K562 (cell line): ENCODE measurements around the gene TMEM131. TPM values are rescaled to one million over a fixed set of nuclear protein-coding genes. Genes with fewer than 3 reads are reported as not detected.
A peak's percentile ranks its signal among the peaks of the same experiment; 100 is the strongest.

Source experiments
- ATAC-seq: fragments of 200-7000 bp; cut with Tn5 transposase; 3 replicates; pipeline ENCODE4 v1.9.1; 2020; ENCODE audit warnings: moderate library complexity
- BruUV-seq: library from RNA; stranded (reverse); fragments of 400-500 nt; replicated peaks from 2 replicates; lab custom pipeline; 2021; lab: Mats Ljungman, UMichigan
- CTCF ChIA-PET: fragments of 300-600 bp; formaldehyde crosslinking; extraction: SDS; loops from one replicate; lab custom pipeline; 2021; ENCODE audit warnings: low intra/inter-chr PET ratio; lab: Yijun Ruan, JAX
- POLR2A ChIA-PET: fragments of 300-600, 350-650 bp; sonication (Branson Sonifier 250); formaldehyde crosslinking; extraction: SDS; loops from one replicate; lab custom pipeline; 2021; ENCODE audit warnings: antibody characterized with exemption, inconsistent platforms; lab: Yijun Ruan, JAX
- DNase-seq, 4 experiments: peaks; one replicate each; pipeline versions ENCODE4 v3.0.0 to v3.0.0-alpha.2; 2011 to 2018; ENCODE audit warnings: low spot score in 3 of 4, mixed read lengths in 3 of 4; ENCODE audit errors: extremely low read depth in 1 of 4
- FAIRE-seq: peaks from 2 replicates; lab custom pipeline; 2011; peaks lifted over from hg19 to GRCh38; lab: Jason Lieb, UNC
- H2AFZ ChIP-seq: 2 replicates; pipeline ENCODE4 v1.6.0; 2011; ENCODE audit warnings: low read depth, low read length, control low read depth, inconsistent platforms
- H3K27ac ChIP-seq: fragments of 200-600 bp; 3 replicates; pipeline ENCODE4 v1.8.0; 2011; ENCODE audit warnings: low read depth, mild to moderate bottlenecking, control low read depth, inconsistent platforms, low read length, moderate library complexity, mixed read lengths; ENCODE audit errors: extremely low read depth
- H3K27me3 ChIP-seq, 2 experiments: fragments of 300-600 bp in 1 of 2; 2 replicates in 1 of 2; 3 replicates in 1 of 2; pipeline versions ENCODE4 v1.6.0 to v1.8.0; 2011; ENCODE audit warnings: inconsistent platforms in 2 of 2, low read length in 2 of 2, mild to moderate bottlenecking in 1 of 2, mixed read lengths in 1 of 2, moderate library complexity in 1 of 2; ENCODE audit not compliant: control insufficient read depth in 2 of 2, insufficient read depth in 2 of 2
- H3K36me3 ChIP-seq: fragments of 300-600 bp; 3 replicates; pipeline ENCODE4 v1.8.0; 2011; ENCODE audit warnings: mild to moderate bottlenecking, low read length, inconsistent platforms; ENCODE audit not compliant: control insufficient read depth, insufficient read depth
- H3K4me1 ChIP-seq, 2 experiments: fragments of 200-600 bp in 1 of 2; replicated peaks in 1 of 2; 2 replicates in 1 of 2; 3 replicates in 1 of 2; pipeline versions ENCODE4 v1.5.1 to v1.8.0; 2011; ENCODE audit warnings: inconsistent platforms in 2 of 2, low read length in 2 of 2, mild to moderate bottlenecking in 1 of 2, mixed read lengths in 1 of 2, moderate library complexity in 1 of 2; ENCODE audit not compliant: control insufficient read depth in 2 of 2, insufficient read depth in 2 of 2
- H3K4me2 ChIP-seq: 2 replicates; pipeline ENCODE4 v1.6.1; 2011; ENCODE audit warnings: low read length, control low read depth, inconsistent platforms, mixed read lengths; ENCODE audit not compliant: insufficient read depth
- H3K4me3 ChIP-seq: fragments of 200-600 bp; sonication (generic), shearing (Covaris generic); 2 replicates; pipeline ENCODE4 v1.5.1; 2016; ENCODE audit warnings: control low read depth, inconsistent platforms
- H3K79me2 ChIP-seq: fragments of 200-600 bp; 3 replicates; pipeline ENCODE4 v1.8.0; 2011; ENCODE audit warnings: low read length, inconsistent platforms; ENCODE audit not compliant: control insufficient read depth, insufficient read depth
- H3K9ac ChIP-seq, 2 experiments: 2 replicates each; pipeline versions ENCODE4 v1.6.0 to v1.6.1; 2011; ENCODE audit warnings: low read depth in 2 of 2, low read length in 2 of 2, control low read depth in 1 of 2, inconsistent platforms in 1 of 2, mild to moderate bottlenecking in 1 of 2, mixed read lengths in 1 of 2; ENCODE audit not compliant: insufficient read depth in 1 of 2
- H3K9me1 ChIP-seq: one replicate; pipeline ENCODE4 v1.6.0; 2011; ENCODE audit warnings: inconsistent platforms, mild to moderate bottlenecking, low read length, moderate library complexity; ENCODE audit not compliant: control insufficient read depth, insufficient read depth
- H3K9me3 ChIP-seq: replicated peaks from 2 replicates; pipeline ENCODE4 v1.5.1; 2011; ENCODE audit warnings: low read depth, low read length, inconsistent platforms; ENCODE audit not compliant: control insufficient read depth, insufficient read depth
- H4K20me1 ChIP-seq: replicated peaks from 2 replicates; pipeline ENCODE4 v1.6.1; 2011; ENCODE audit warnings: low read length, inconsistent platforms, mixed read lengths; ENCODE audit not compliant: control insufficient read depth, insufficient read depth
- ZNF324 ChIP-seq: fragments of 250-450 bp; sonication (Bioruptor Pico); IDR thresholded peaks from 2 replicates; pipeline ENCODE4 v1.4.0; 2020; ENCODE audit warnings: mild to moderate bottlenecking
- WGBS: fragments of 100-300 bp; shearing (Covaris generic); methylation state at CpG from one replicate; pipeline ENCODE4 v1.1.6; 2016; ENCODE audit warnings: low coverage, mixed read lengths; ENCODE audit not compliant: insufficient coverage; ENCODE audit errors: missing lambda C conversion rate; 5-methylcytosine and 5-hydroxymethylcytosine counted together
- in situ Hi-C: fragments of 300-500 bp; cut with MboI; formaldehyde crosslinking; loops from 4 replicates; pipeline ENCODE4 v1.15.0; 2018; ENCODE audit warnings: inconsistent platforms, mixed read lengths
- intact Hi-C: fragments of 100-400 bp; cut with micrococcal nuclease; formaldehyde crosslinking; loops from 2 replicates; pipeline ENCODE4 v1.14.2; 2022
- polyA plus RNA-seq, 8 experiments: library from polyadenylated mRNA; depleted of rRNA in 4 of 8; stranded (reverse) in 5 of 8; unstranded in 3 of 8; fragments of >200 nt; fragmentation: Nextera tagmentation in 2 of 8; fragmentation: Illumina TruSeq in 1 of 8; extraction: Ambion mirVana in 2 of 8; extraction: Trizol in 1 of 8; gene quantifications; 2 replicates each; pipeline versions ENCODE4 v1.2.1 to v1.2.3, GENCODE V29; 2011 to 2014; ENCODE audit warnings: inconsistent platforms in 1 of 8, missing spikeins in 1 of 8
- total RNA-seq, 7 experiments: library from RNA; depleted of rRNA in 6 of 7; stranded (reverse); fragments of >200 nt in 6 of 7; fragmentation: Illumina TruSeq in 2 of 7; extraction: Trizol in 2 of 7; gene quantifications; 2 replicates each; pipeline versions ENCODE4 v1.2.1 to v1.2.3, GENCODE V29; 2011 to 2021; ENCODE audit warnings: low replicate concordance in 1 of 7
- TF ChIP-seq, protein P1 (sequence below): fragments of 450-650 bp; IDR thresholded peaks from 2 replicates; pipeline ENCODE4 v1.6.1; 2017; ENCODE audit warnings: antibody characterized with exemption, mild to moderate bottlenecking

TMEM131 gene
- total and polyA plus RNA-seq, 9 of the 15 experiments (the other 6 are each of a cell fraction or from before 2014, with no cell fraction given), result 2.5 to 21.1 (median 12.4) TPM

DNA sequence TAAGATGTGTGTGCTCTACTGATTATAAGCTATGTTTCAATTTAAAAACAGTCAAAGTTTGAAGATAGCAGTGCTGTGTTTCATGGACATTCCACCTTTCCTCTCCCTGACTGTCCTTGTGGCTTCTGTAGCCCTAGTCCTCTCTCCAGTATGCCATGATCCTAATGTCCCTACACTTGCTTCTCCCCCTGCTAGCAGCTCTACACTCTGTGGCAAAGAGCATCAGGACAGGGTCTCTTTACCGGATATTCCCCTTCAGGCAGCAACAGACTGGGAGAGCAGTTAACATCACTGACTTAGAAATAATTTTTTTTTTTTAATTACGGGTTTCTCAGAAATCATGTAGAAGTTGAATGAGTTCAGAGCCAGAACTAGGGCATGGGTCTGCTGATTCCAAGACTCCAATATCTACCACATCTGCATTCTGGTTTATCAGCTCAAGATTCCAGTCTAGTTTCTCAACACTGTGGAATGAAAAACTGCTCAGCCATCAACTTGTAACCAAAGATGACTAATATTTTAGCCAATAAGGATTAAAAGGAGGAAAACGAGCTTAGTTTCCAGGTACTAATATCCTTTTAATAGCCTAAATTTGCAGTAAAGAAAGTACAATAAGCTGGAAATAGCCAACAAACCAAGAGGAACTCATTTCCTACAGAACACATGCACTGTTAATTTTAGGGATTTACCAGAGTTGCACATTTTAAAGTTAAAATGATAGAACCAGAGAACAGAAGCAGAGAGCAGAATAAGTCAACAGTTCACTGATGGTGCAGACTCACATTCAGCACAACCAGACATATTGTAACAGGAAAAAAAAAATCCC is 45.2 kb downstream of the TMEM131 start:
- ChIA-PET POLR2A (interaction anchor here (0.5 to 1.1 kb wide), 3 partner anchors 14 to 107 kb away, joined by 3 to 4 read pairs (median 4); no protein-coding TSS in a partner anchor), CTCF (no interaction called here)
- H3K36me3 ChIP-seq, result no peaks in the 10 kb centered on the region
- TF ChIP-seq, protein P1, sequence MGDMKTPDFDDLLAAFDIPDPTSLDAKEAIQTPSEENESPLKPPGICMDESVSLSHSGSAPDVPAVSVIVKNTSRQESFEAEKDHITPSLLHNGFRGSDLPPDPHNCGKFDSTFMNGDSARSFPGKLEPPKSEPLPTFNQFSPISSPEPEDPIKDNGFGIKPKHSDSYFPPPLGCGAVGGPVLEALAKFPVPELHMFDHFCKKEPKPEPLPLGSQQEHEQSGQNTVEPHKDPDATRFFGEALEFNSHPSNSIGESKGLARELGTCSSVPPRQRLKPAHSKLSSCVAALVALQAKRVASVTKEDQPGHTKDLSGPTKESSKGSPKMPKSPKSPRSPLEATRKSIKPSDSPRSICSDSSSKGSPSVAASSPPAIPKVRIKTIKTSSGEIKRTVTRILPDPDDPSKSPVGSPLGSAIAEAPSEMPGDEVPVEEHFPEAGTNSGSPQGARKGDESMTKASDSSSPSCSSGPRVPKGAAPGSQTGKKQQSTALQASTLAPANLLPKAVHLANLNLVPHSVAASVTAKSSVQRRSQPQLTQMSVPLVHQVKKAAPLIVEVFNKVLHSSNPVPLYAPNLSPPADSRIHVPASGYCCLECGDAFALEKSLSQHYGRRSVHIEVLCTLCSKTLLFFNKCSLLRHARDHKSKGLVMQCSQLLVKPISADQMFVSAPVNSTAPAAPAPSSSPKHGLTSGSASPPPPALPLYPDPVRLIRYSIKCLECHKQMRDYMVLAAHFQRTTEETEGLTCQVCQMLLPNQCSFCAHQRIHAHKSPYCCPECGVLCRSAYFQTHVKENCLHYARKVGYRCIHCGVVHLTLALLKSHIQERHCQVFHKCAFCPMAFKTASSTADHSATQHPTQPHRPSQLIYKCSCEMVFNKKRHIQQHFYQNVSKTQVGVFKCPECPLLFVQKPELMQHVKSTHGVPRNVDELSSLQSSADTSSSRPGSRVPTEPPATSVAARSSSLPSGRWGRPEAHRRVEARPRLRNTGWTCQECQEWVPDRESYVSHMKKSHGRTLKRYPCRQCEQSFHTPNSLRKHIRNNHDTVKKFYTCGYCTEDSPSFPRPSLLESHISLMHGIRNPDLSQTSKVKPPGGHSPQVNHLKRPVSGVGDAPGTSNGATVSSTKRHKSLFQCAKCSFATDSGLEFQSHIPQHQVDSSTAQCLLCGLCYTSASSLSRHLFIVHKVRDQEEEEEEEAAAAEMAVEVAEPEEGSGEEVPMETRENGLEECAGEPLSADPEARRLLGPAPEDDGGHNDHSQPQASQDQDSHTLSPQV, result peak; percentile 17; the same call in 1 of the 2 replicates
- no peak for TF ChIP-seq ZNF324 (CRISPR knock-in tag)
- H3K4me1 ChIP-seq, result no peaks in the 10 kb centered on the region
- H3K9me3 ChIP-seq, result no peaks in the 10 kb centered on the region
- H4K20me1 ChIP-seq, result no peaks in the 10 kb centered on the region
- H3K27me3 ChIP-seq, result no peaks in the 10 kb centered on the region
- no peak overlapping the region for H2AFZ ChIP-seq
- ATAC-seq (no peak), DNase-seq (no peak), FAIRE-seq (no peak)
- peaks cover 52% of the 10 kb centered on the region for H3K79me2 ChIP-seq
- WGBS, result 53% methylated on average over 3 of the region's 3 CpGs
- no peak overlapping the region for H3K4me2 ChIP-seq
- H3K27ac ChIP-seq, result no peak overlapping the region
- intact Hi-C loops, result no loop called here
- H3K9ac ChIP-seq, result no peak overlapping the region
- no peaks in the 10 kb centered on the region for H3K9me1 ChIP-seq
- no TSS peak for BruUV-seq
- in situ Hi-C loops, result no loop called here
- H3K4me3 ChIP-seq, result no peak overlapping the region
